ENCODE results near the gene CATSPERE. TPM values are rescaled to one million over a fixed set of nuclear protein-coding genes. Genes with fewer than 3 reads are reported as not detected.

The CATSPERE gene
- total and polyA plus RNA-seq, 10 of the 15 experiments (the other 5 are each of a cell fraction or from before 2014, with no cell fraction given): 0.04 to 0.24 (median 0.17) TPM; not detected in 3

- Histone ChIP-seq H3K79me2 (ENCODE audit: control insufficient read depth, insufficient read depth, low read length) (no peaks in the 10 kb centered on the region), H3K9me3 (replicated peaks; ENCODE audit: control insufficient read depth, insufficient read depth, low read length) (no peaks in the 10 kb centered on the region; the same call in 2 of the 3 replicates), H3K36me3 (ENCODE audit: control insufficient read depth in 2 of 2, insufficient read depth in 2 of 2, low read length in 1 of 2) (no peaks in the 10 kb centered on the region), H2AFZ (ENCODE audit: control insufficient read depth, low read depth, low read length) (no peak overlapping the region), H3K27me3 (replicated peaks in 1 of 2; ENCODE audit: control insufficient read depth in 2 of 2, insufficient read depth in 2 of 2, low read length in 1 of 2) (no peaks in the 10 kb centered on the region), H3K4me1 (ENCODE audit: control insufficient read depth, insufficient read depth, low read length) (no peaks in the 10 kb centered on the region), H4K20me1 (ENCODE audit: control insufficient read depth, insufficient read depth) (no peaks in the 10 kb centered on the region), H3K4me3 (no peak overlapping the region), H3K9ac (ENCODE audit: control insufficient read depth, insufficient read depth, low read length) (no peak overlapping the region), H3K27ac (ENCODE audit: control insufficient read depth, insufficient read depth) (no peak overlapping the region), H3K4me2 (ENCODE audit: control insufficient read depth, insufficient read depth) (no peak overlapping the region)
- ChIA-PET SMC1A (ENCODE audit: uncharacterized antibody, unreplicated experiment) (no interaction called here), CTCF (no interaction called here), POLR2A (no interaction called here), RAD21 (ENCODE audit: unreplicated experiment) (no interaction called here)
- FAIRE-seq (no peak), DNase-seq (ENCODE audit: low read depth, low spot score) (no peak), ATAC-seq (no peak)
- in situ Hi-C loops (cut with MboI): no loop called here
- BruUV-seq (replicated peaks): no TSS peak
- TF ChIP-seq PAX8 (IDR thresholded peaks at IDR 0.05) (no peak), ZNF207 (IDR thresholded peaks at IDR 0.05; ENCODE audit: borderline replicate concordance) (no peak), YY1 (IDR thresholded peaks at IDR 0.05; ENCODE audit: low read depth, low read length) (no peak), MTA2 (IDR thresholded peaks at IDR 0.05; ENCODE audit: low read depth) (no peak), CEBPB (IDR thresholded peaks at IDR 0.05; ENCODE audit: borderline replicate concordance in 1 of 2, low read depth in 2 of 2, low read length in 2 of 2) (no peak), RELA (IDR thresholded peaks at IDR 0.05; ENCODE audit: borderline replicate concordance, partially characterized antibody) (no peak), BCLAF1 (IDR thresholded peaks at IDR 0.05) (no peak), ZNF274 (IDR thresholded peaks at IDR 0.05; ENCODE audit: insufficient read depth, insufficient read length) (no peak), EGR1 (IDR thresholded peaks at IDR 0.05; ENCODE audit: borderline replicate concordance in 1 of 2, low read depth in 2 of 2, low read length in 2 of 2) (no peak), SPI1 (IDR thresholded peaks at IDR 0.05; ENCODE audit: borderline replicate concordance, insufficient read depth, low read depth, low read length) (no peak), KLF5 (IDR thresholded peaks at IDR 0.05; ENCODE audit: partially characterized antibody) (no peak), ZNF217 (IDR thresholded peaks at IDR 0.05) (no peak)
- 0% methylated on average over 1 of the region's 1 CpG for whole genome bisulfite sequencing (ENCODE audit: insufficient coverage, insufficient replicate concordance, low lambda C conversion rate, missing lambda C conversion rate)
- intact Hi-C loops (cut with micrococcal nuclease; ENCODE audit: unreplicated experiment): no loop called here
These were observed 95.2 kb downstream of the CATSPERE start for GRCh38 chr1:244556263-244556662.

All from GM12878 (cell line).